Progenitor cell of endocrine pancreas (in vitro differentiated cells): ENCODE data around the gene CTXN2. TPM values are rescaled to one million over a fixed set of nuclear protein-coding genes. Genes with fewer than 3 reads are reported as not detected.
A peak's percentile ranks its signal among the peaks of the same experiment; 100 is the strongest.

Source experiments
- DNase-seq: peaks from one replicate; pipeline ENCODE4 v3.0.0; 2021; ENCODE audit warnings: low spot score; ENCODE audit not compliant: unreplicated experiment
- H3K27ac Mint-ChIP-seq: 2 replicates; pipeline ENCODE4 v1.8.0; 2021; ENCODE audit warnings: mild to moderate bottlenecking, moderate library complexity, mixed read lengths
- H3K27me3 Mint-ChIP-seq: 2 replicates; pipeline ENCODE4 v1.8.0; 2021; ENCODE audit warnings: mixed read lengths
- H3K36me3 Mint-ChIP-seq: 2 replicates; pipeline ENCODE4 v1.8.0; 2022; ENCODE audit warnings: mixed read lengths; ENCODE audit not compliant: insufficient read depth
- H3K4me1 Mint-ChIP-seq: 2 replicates; pipeline ENCODE4 v1.8.0; 2021; ENCODE audit warnings: low read depth, mixed read lengths
- H3K4me3 Mint-ChIP-seq: 2 replicates; pipeline ENCODE4 v1.8.0; 2021; ENCODE audit warnings: low read depth, mild to moderate bottlenecking, moderate library complexity, mixed read lengths
- H3K9me3 Mint-ChIP-seq: 2 replicates; pipeline ENCODE4 v1.8.0; 2021; ENCODE audit warnings: low read depth, mixed read lengths
- CTCF ChIP-seq: fragments of 200-600 bp; sonication (generic); IDR thresholded peaks from one replicate; pipeline ENCODE4 v1.5.0; 2021; ENCODE audit warnings: antibody characterized with exemption, mild to moderate bottlenecking; ENCODE audit not compliant: unreplicated experiment
- long read RNA-seq: library from polyadenylated mRNA; unstranded; transcript quantifications from one replicate; pipeline ENCODE4 v2.0.0, GENCODE V29; 2020
- total RNA-seq: library from RNA; stranded (reverse); gene quantifications from 2 replicates; pipeline ENCODE4 v1.2.1, GENCODE V29; 2021

Gene CTXN2
- 0.16 and 0.38 TPM in 2 replicates for total RNA-seq
- long read RNA-seq, partial matches to known transcripts, result 0 of 1 reads
- long read RNA-seq, other reads (novel, unspliced or antisense), result 1 of 1 reads

DNA sequence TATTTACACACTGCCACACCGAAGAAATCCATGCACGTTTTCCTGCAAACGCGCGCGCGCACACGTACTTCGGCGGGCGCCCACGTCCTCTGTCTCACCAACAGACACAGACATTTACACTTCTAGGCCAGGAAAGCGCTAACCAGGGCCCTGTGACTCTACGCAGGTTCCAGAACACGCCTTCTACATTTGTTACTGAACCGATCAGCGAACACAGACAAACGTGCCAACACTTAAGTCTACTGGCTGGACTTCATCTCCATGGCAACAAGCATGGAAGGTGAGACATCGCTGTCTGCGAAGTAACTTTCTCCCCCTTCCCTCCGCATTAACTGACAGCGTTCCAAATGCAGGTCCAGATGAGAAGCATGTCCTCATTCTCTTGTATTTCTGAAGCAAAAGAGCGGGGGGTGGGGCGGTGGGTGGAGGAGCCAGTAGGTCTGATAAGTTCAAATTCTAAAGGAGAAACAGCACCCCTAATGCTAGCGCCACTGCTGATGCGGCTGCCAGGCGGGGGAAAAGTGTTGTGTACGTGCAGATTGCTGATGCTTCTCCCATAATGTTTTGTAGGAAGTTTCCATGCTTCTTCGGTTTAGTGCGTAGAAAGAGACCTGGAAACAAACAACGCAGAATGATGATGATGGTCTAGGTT, at the start of gene CTXN2:
Gene CTXN2 (plus strand): TSS at position 92 of the 652 bp plus-strand sequence. CDS start 9,636 bp downstream, outside the sequence.
- no peak for DNase-seq
- TF ChIP-seq CTCF, result no peak
- peaks cover 7% of the 10 kb centered on the region for H3K4me1 Mint-ChIP-seq
- H3K27me3 Mint-ChIP-seq, result peaks cover 9% of the 10 kb centered on the region
- peak within 1 kb of the TSS; percentile 0 for H3K4me3 Mint-ChIP-seq
- H3K27ac Mint-ChIP-seq, result peak within 1 kb of the TSS; percentile 30
- H3K9me3 Mint-ChIP-seq, result no peaks in the 10 kb centered on the region
- no peaks in the 10 kb centered on the region for H3K36me3 Mint-ChIP-seq

DNA sequence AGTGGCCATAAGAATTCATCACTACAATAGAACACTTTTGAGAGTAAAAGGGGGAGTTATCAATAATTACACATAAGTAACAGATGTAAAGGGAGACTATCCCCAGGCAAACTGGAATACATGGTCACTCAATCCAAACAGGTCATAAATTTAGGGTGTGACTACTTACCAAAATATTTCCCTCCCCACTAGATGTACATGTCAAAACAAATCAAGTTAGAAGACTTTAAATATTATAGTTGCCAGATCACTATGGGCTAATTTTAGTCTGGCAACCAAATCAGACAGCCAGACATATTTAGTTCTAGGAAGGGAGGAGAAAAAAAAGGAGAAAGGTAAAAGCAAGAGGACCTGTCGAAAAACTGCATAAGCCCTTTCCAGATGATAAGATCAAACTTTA, 47.6 kb upstream of the CTXN2 start:
- TF ChIP-seq CTCF, result no peak
- Mint-ChIP-seq H3K4me1 (peaks cover 3% of the 10 kb centered on the region), H3K27ac (no peak overlapping the region), H3K4me3 (no peak overlapping the region), H3K36me3 (peaks cover 15% of the 10 kb centered on the region), H3K9me3 (no peaks in the 10 kb centered on the region), H3K27me3 (no peaks in the 10 kb centered on the region)
- no peak for DNase-seq

DNA sequence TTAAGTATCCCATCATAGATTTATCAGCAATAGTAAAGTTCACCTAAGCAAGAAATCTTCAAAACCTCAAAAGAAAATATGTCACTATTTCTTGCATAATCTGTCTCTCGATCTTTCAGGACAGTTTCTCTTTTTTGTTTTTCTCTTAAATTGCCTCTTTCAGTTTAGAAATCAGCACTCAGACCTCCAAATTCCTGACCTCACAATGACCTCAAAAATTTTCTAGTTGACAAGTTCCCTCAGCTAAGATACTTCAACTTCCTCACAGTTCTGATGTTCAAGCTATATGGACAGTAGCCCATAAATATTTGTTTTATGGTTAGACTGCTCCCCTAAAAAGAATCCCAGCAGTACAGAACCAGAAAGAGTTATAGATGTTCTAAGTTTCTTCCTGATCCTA, 46.6 kb upstream of the CTXN2 start:
- Mint-ChIP-seq H3K27ac (no peak overlapping the region), H3K9me3 (no peaks in the 10 kb centered on the region), H3K27me3 (no peaks in the 10 kb centered on the region), H3K4me3 (no peak overlapping the region), H3K36me3 (peaks cover 20% of the 10 kb centered on the region), H3K4me1 (peaks cover 3% of the 10 kb centered on the region)
- TF ChIP-seq CTCF, result no peak
- DNase-seq, result no peak

GRCh38 chr15:48145923-48146322, 45.5 kb upstream of the CTXN2 start:
- Mint-ChIP-seq H3K27ac (no peak overlapping the region), H3K4me1 (peaks cover 3% of the 10 kb centered on the region), H3K4me3 (no peak overlapping the region), H3K27me3 (no peaks in the 10 kb centered on the region), H3K9me3 (no peaks in the 10 kb centered on the region), H3K36me3 (peaks cover 22% of the 10 kb centered on the region)
- TF ChIP-seq CTCF, result no peak
- DNase-seq, result no peak

- peaks cover 3% of the 10 kb centered on the region for H3K4me1 Mint-ChIP-seq
- H3K4me3 Mint-ChIP-seq, result no peak overlapping the region
- H3K36me3 Mint-ChIP-seq, result peaks cover 24% of the 10 kb centered on the region
- H3K27ac Mint-ChIP-seq, result no peak overlapping the region
- TF ChIP-seq CTCF, result no peak
- H3K9me3 Mint-ChIP-seq, result no peaks in the 10 kb centered on the region
- no peak for DNase-seq
- no peaks in the 10 kb centered on the region for H3K27me3 Mint-ChIP-seq
Observed at GRCh38 chr15:48147358-48147757, 44.1 kb upstream of the CTXN2 start.
